Smooth muscle cell of trachea (primary cell): ENCODE results near the gene OR2A7. TPM values are rescaled to one million over a fixed set of nuclear protein-coding genes. Genes with fewer than 3 reads are reported as not detected.

Source experiments
- total RNA-seq: library from RNA; depleted of rRNA; stranded (reverse); fragments of >200 nt; gene quantifications from 2 replicates; pipeline ENCODE4 v1.2.1, GENCODE V29; 2014

Gene OR2A7, protein sequence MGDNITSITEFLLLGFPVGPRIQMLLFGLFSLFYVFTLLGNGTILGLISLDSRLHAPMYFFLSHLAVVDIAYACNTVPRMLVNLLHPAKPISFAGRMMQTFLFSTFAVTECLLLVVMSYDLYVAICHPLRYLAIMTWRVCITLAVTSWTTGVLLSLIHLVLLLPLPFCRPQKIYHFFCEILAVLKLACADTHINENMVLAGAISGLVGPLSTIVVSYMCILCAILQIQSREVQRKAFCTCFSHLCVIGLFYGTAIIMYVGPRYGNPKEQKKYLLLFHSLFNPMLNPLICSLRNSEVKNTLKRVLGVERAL
- 0.29 and 0.33 TPM in 2 replicates for total RNA-seq

DNA sequence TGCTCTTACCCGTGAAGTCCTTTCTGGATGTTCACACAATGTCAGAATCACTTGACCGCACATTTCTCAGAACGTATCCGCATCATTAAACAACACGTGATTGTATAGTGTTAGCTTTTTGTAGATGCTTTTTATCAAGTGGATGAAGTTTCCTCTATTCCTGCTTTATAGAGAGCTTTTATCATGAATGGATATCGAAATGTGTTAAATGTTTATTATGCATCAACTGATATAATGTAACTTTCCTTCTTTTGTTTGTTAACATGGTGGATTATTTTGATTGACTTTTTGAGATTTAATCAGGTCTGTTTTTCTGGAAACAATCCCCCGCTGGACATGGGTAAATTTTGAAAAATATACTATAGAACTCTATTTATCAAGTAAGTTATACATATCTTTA, at the start of gene OR2A7:
TSS of gene OR2A7 (minus strand) at position 101 of the 400 bp plus-strand sequence. CDS start 5,164 bp downstream, outside the sequence.

DNA sequence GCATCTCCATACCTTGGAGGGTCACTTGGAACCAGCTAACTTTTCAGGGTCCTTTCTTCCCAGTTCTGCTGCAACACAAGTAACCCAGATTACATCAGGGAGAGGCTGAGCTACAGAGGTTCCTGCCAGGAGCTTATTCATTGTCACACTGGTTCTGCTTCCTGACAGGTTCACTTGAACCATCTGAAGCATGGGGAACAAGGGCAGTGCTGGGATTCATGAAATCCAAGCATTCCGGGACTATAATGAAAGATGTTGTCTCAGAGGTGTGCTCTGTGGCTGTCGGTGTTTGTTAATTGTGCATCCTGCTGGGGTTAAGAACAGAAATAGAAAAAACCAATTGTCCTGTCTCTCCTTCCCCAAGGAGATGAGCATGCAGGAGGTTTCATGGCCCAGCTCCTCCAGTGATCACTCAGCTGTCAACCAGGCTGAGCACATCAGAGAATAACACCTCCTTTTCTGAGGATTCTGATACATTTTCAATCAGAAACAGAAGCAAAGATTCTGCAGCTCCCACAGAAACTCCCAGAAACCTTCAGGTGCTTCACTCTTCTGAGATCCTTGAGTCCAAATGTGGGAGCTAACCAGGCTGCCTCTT, 47.4 kb upstream of the OR2A7 start, which contains the start of gene OR2A1:
TSS of gene OR2A1 (plus strand) at position 548 of the 598 bp plus-strand sequence. CDS start 5,706 bp downstream, outside the sequence.

DNA sequence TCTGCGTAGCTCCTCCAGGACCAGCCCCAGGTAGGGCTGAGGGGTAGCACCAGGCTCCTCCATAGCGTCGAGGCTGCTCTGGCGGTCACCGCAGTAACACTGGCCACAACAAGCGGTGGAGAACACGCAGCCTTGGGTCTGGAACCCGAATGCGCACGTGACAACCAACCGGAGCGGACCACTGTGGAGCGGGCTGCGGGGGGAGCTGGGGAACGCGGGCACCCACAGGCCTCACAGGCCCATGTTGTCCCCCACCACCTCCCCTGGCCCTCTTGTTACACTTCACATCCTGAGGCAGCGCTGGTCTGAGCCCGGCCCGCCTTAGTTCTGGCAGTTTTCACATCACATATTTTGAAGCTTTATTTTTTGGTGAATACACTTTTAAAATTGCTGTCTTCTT, 4.6 kb upstream of the OR2A7 start, which contains the start of gene CTAGE8:
TSS of gene CTAGE8 (minus strand) at position 101 of the 400 bp plus-strand sequence. CDS start at position 63, 38 bp downstream.

DNA sequence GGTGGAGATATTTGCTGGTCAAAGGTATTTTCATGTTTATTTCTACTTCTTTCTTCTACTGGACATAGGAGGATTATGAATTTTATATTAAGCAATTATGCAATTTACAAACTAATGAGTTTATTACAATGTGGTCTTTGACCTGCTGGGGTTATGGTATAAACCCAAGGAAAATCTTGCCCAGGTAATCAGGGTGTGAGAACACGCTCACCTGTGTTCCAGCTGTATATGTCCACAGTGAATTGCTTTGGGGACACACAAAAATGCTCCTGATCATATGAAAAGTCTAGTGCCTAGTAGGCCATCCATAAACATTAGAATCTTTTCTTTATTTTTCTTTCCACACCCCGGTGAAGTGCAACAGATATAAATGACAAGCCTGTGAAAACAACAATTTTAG, 25.2 kb downstream of the OR2A7 start, which contains the start of gene OR2A42:
TSS of gene OR2A42 (minus strand) at position 241 of the 400 bp plus-strand sequence. CDS start 6,762 bp downstream, outside the sequence.

Other genes starting within 250 kb of the OR2A7 start
- gene OR2A5, start 215.8 kb downstream of the OR2A7 start, total RNA-seq, result not detected in 2 replicates
- not detected in 2 replicates for gene OR2A25, start 195.0 kb downstream of the OR2A7 start, total RNA-seq
- gene OR2A12, start 178.5 kb downstream of the OR2A7 start, total RNA-seq, result not detected in 2 replicates
- gene OR2A2, start 155.2 kb downstream of the OR2A7 start, total RNA-seq, result not detected in 2 replicates
- gene OR2A14, start 141.6 kb downstream of the OR2A7 start, total RNA-seq, result not detected in 2 replicates
- gene CTAGE4, start 81.3 kb downstream of the OR2A7 start, total RNA-seq, result 1.3 and 2.0 TPM in 2 replicates
- gene ARHGEF35, start 69.0 kb downstream of the OR2A7 start, total RNA-seq, result 2.3 and 2.8 TPM in 2 replicates
- 0.15 TPM in 1 of 2 replicates, not detected in the other for gene OR2A42, start 25.2 kb downstream of the OR2A7 start, total RNA-seq
- gene CTAGE8, start 4.5 kb upstream of the OR2A7 start, total RNA-seq, result not detected in 2 replicates
- under 0.01 and 0.15 TPM in 2 replicates for gene OR2A1, start 47.6 kb upstream of the OR2A7 start, total RNA-seq
- gene ARHGEF5, start 90.6 kb upstream of the OR2A7 start, total RNA-seq, result 3.3 and 4.5 TPM in 2 replicates
- gene NOBOX, start 138.9 kb upstream of the OR2A7 start, total RNA-seq, result not detected in 2 replicates